ENCODE results near the gene UPF2. TPM values are rescaled to one million over a fixed set of nuclear protein-coding genes. Genes with fewer than 3 reads are reported as not detected.

The UPF2 gene
- total RNA-seq, 1 donor = 18.3 TPM

DNA sequence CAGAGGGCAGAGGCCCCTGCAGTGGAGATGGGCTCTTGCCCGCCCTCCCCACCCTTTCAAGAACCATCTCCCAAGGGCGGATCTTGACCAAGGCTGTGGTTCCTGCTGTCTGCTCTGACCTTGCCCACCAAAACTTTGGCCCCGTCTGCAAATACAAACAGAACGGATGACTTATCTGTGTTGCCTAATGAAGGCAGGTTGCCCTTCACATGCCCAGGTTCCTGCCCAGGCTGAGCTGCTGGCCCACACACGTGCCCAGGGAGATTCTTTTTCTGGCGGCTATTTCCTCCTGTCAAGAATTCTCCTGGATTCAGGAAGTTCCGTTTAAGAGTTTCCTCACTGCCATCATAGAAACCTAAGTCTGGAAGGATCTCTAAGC lies 141.2 kb downstream of the UPF2 start:
- no peak overlapping the region for H3K4me3 ChIP-seq (ENCODE audit: low read depth, low read length)
- TF ChIP-seq, protein P1, sequence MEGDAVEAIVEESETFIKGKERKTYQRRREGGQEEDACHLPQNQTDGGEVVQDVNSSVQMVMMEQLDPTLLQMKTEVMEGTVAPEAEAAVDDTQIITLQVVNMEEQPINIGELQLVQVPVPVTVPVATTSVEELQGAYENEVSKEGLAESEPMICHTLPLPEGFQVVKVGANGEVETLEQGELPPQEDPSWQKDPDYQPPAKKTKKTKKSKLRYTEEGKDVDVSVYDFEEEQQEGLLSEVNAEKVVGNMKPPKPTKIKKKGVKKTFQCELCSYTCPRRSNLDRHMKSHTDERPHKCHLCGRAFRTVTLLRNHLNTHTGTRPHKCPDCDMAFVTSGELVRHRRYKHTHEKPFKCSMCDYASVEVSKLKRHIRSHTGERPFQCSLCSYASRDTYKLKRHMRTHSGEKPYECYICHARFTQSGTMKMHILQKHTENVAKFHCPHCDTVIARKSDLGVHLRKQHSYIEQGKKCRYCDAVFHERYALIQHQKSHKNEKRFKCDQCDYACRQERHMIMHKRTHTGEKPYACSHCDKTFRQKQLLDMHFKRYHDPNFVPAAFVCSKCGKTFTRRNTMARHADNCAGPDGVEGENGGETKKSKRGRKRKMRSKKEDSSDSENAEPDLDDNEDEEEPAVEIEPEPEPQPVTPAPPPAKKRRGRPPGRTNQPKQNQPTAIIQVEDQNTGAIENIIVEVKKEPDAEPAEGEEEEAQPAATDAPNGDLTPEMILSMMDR (IDR thresholded peaks at IDR 0.05; ENCODE audit: insufficient read depth, low read length) = no peak
- no peak for DNase-seq (ENCODE audit: low read depth)

DNA sequence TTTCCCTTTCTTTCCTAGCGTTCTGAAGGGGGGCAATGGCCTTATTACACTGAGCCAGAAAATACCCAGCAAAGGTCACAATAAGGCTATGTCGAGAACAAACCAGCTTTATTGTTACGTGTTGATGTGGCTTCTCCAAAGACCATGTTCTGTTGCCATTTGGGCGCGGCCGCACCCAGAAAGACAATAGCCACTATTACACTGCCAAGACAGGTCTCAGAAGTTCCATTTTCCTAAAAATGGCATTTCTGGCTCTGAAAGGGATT lies 141.6 kb downstream of the UPF2 start:
- TF ChIP-seq, protein P1 (IDR thresholded peaks at IDR 0.05; ENCODE audit: insufficient read depth, low read length) = no peak
- no peak for DNase-seq (ENCODE audit: low read depth)
- H3K4me3 ChIP-seq (ENCODE audit: low read depth, low read length) = no peak overlapping the region

DNA sequence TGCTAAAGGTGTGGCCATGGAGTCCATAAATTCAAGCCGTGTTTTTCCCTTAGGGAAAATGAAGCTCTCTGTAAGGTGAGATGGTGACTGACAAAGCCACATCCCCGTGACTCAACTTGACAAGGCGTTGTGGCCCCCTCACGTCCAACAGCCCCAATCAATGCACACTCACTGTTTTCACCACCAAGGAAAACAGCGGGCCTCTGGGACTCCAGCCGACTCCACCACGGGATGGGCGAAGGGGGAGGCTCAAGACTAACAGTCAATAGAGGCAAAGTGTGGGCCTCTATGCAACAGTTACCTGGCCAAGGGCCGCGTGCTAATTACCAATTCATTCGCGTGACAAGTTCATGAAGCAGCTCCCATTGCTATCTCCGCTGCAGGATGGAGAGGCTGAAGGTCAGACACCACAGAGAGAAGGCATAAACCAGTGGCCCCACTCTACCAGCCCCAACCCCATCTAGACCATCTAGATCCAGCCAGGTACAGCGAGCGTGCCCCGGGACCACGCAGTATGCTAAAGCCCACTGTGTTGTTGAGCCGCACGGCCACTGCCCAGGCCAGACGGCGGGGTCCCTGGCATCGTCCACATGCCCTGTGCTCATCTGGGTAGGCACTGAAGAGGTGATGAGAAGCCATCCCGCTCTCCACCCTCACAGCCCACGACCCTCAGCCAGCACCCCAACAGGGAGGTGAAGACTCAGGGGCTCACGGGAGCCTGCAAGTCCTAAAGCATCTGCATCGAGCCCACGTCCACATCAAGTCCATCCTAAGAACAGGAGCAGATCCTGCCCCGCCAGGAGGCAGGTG lies 143.3 kb downstream of the UPF2 start:
- TF ChIP-seq, protein P1 (IDR thresholded peaks at IDR 0.05; ENCODE audit: insufficient read depth, low read length) = no peak
- DNase-seq (ENCODE audit: low read depth) = no peak
- H3K4me3 ChIP-seq (ENCODE audit: low read depth, low read length) = no peak overlapping the region

DNA sequence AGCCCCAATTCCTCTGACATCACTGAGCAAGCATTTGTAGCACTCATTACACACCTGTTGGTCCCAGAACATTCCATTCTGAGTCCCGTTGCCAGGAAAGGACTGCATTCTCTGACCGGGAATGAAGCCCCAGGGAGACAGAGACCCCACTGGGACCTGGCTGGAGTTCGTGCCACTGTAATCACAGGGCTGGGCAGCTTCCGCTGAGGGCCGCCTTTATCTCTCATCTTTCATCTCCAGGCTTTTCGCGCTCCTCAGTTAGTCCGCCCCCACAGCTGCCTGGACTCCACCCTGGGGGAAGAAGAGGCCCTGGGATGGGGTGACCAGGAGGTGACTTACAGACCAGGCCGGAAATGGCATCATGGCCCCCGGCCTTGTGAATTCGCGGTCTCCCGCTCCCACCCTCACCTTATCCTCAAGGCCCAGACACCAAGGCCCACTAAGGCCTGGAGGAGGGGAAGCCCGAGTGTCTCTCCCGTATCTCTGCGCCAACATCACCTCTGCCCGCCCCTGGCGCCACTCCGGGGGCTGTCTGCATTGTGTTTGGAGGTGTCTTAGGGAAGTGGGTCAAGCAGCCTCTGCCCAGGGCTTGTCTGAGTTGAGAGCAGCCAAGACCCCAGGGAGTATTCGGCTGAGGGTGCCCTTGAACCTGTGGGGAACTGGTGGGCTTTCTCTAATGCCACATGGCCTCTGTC lies 144.1 kb downstream of the UPF2 start:
- no peak for DNase-seq (ENCODE audit: low read depth)

DNA sequence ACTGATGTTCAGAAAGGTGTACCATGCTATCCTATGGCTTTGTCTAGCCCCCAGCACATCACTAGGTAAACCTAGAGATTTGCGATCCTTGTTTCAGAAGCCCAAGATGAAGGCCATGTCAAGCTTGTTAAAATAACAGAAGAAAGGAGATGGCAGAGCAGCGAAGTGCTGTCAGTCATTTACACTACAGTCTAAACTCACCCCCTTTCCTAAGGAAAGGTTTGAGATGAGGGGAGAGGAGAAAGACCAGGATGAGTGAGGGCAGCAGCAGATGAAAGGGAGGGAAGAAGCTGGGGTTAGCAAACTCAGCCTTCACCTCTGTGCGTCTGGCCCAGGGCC lies 144.6 kb downstream of the UPF2 start:
- no peak overlapping the region for H3K4me3 ChIP-seq (ENCODE audit: low read depth, low read length)
- DNase-seq (ENCODE audit: low read depth) = no peak
- TF ChIP-seq, protein P1 (IDR thresholded peaks at IDR 0.05; ENCODE audit: insufficient read depth, low read length) = no peak

More for the DNA sequence above, 144.1 kb downstream of the UPF2 start:
- TF ChIP-seq, protein P1 (IDR thresholded peaks at IDR 0.05; ENCODE audit: insufficient read depth, low read length) = no peak
- H3K4me3 ChIP-seq (ENCODE audit: low read depth, low read length) = no peak overlapping the region

DNA sequence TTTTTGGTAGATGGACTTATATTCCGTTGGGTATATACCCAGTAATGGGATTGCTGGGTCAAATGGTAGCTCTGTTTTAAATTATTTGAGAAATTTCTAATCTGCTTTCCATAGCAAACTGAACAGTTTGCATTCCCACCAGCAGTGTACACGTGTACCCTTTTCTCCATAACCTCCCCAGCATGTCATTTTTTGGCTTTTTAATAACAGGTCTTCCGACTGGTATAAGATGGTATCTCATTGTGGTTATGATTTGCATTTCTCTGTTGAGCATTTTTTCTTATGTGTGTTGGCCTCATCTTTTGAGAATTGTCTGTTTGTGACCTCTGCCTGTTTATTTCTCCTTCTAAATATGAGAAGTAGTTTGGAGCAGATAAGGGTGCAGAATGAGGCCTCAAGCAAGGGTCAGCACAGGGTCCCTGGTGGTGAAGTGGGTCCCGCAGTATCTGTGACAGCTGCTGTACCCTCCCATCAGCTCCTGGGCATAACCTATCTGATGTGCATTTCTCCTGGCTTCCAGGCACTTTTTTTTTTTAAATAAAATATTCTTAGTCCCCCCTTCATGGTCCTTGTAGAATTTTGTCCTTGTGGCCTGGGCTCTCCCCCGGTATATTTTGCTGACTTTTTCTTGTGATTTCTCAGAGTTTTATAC lies 145.9 kb downstream of the UPF2 start:
- H3K4me3 ChIP-seq (ENCODE audit: low read depth, low read length) = no peak overlapping the region
- TF ChIP-seq, protein P1 (IDR thresholded peaks at IDR 0.05; ENCODE audit: insufficient read depth, low read length) = no peak
- DNase-seq (ENCODE audit: low read depth) = no peak

Data from fibroblast of the aortic adventitia (primary cell).